GM23338 (cell line): ENCODE data around the gene EIF2B5.

Experiments
- CREB1 ChIP-seq: fragments of 250-450 bp; sonication (Bioruptor Pico); IDR thresholded peaks from 2 replicates; pipeline ENCODE4 v1.5.0; 2020; ENCODE audit warnings: low read depth, mild to moderate bottlenecking, moderate library complexity
- EZH2 ChIP-seq: fragments of 200-600 bp; sonication (generic); IDR thresholded peaks from one replicate; pipeline ENCODE4 v1.8.0; 2017; ENCODE audit warnings: antibody characterized with exemption, mild to moderate bottlenecking, low read depth; ENCODE audit not compliant: unreplicated experiment
- EZH2phosphoT487 ChIP-seq: fragments of 200-600 bp; sonication (generic); IDR thresholded peaks from one replicate; pipeline ENCODE4 v1.8.1; 2018; ENCODE audit warnings: antibody characterized with exemption; ENCODE audit not compliant: unreplicated experiment
- NANOG ChIP-seq: IDR thresholded peaks from 2 replicates; pipeline ENCODE4 v1.6.1; 2016; ENCODE audit warnings: antibody characterized with exemption, borderline replicate concordance
- POLR2AphosphoS5 ChIP-seq: IDR thresholded peaks from 2 replicates; pipeline ENCODE4 v1.6.1; 2016; ENCODE audit warnings: antibody characterized with exemption, low read depth
- ZNF114 ChIP-seq: fragments of 250-450 bp; sonication (Bioruptor Pico); IDR thresholded peaks from 2 replicates; pipeline ENCODE4 v1.5.0; 2020; ENCODE audit warnings: mild to moderate bottlenecking, moderate library complexity
- ZNF331 ChIP-seq: fragments of 250-450 bp; sonication (Bioruptor Pico); IDR thresholded peaks from 2 replicates; pipeline ENCODE4 v1.5.0; 2020; ENCODE audit warnings: low read depth, mild to moderate bottlenecking, moderate library complexity
- TF ChIP-seq, protein P1 (sequence below), 2 experiments: fragments of 200-600 bp in 1 of 2; sonication (generic) in 1 of 2; conservative IDR thresholded peaks; 2 replicates each; pipeline versions ENCODE4 v1.5.1 to v1.6.1; 2016 to 2017; ENCODE audit warnings: antibody characterized with exemption in 2 of 2, low read depth in 2 of 2, mild to moderate bottlenecking in 2 of 2, moderate library complexity in 1 of 2
- TF ChIP-seq, protein P2 (sequence below): IDR thresholded peaks from one replicate; pipeline ENCODE4 v1.6.1; 2018; ENCODE audit warnings: antibody characterized with exemption; ENCODE audit not compliant: unreplicated experiment
- TF ChIP-seq, protein P3 (sequence below): fragments of 250-450 bp; sonication (Bioruptor Pico); IDR thresholded peaks from 2 replicates; pipeline ENCODE4 v1.5.0; 2020; ENCODE audit warnings: mild to moderate bottlenecking, moderate library complexity
- TF ChIP-seq, protein P4 (sequence below): IDR thresholded peaks from 2 replicates; pipeline ENCODE4 v1.6.1; 2016; ENCODE audit warnings: antibody characterized with exemption

DNA sequence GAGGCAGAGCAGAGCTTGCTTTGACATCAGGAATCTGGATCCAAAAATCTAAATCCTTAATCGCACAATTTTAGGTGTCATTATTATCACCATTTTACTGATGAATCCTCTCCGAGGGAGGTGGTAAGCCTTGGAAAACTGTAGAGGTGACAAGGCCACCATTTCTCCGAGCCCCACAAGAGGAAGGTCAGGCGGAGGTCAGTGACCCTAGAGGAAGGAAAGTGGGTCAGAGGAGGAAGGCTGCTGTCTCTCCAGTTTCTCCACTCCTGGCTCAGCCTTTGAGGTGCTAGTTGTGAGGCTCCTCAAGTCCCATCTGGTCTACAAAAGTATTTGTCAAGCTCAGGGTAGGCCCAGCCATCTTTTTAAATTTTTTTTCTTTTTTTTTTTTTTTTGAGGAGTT is 23.2 kb downstream of the EIF2B5 start:
- TF ChIP-seq POLR2AphosphoS5 (no peak), NANOG (no peak), EZH2phosphoT487 (no peak), CREB1 (CRISPR knock-in tag) (no peak), EZH2 (no peak), ZNF331 (CRISPR knock-in tag) (no peak), ZNF114 (no peak)
- TF ChIP-seq, protein P1, sequence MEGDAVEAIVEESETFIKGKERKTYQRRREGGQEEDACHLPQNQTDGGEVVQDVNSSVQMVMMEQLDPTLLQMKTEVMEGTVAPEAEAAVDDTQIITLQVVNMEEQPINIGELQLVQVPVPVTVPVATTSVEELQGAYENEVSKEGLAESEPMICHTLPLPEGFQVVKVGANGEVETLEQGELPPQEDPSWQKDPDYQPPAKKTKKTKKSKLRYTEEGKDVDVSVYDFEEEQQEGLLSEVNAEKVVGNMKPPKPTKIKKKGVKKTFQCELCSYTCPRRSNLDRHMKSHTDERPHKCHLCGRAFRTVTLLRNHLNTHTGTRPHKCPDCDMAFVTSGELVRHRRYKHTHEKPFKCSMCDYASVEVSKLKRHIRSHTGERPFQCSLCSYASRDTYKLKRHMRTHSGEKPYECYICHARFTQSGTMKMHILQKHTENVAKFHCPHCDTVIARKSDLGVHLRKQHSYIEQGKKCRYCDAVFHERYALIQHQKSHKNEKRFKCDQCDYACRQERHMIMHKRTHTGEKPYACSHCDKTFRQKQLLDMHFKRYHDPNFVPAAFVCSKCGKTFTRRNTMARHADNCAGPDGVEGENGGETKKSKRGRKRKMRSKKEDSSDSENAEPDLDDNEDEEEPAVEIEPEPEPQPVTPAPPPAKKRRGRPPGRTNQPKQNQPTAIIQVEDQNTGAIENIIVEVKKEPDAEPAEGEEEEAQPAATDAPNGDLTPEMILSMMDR (conservative IDR thresholded peaks at IDR 0.05; ENCODE audit: low read depth in 2 of 2) = no peak
- TF ChIP-seq, protein P2, sequence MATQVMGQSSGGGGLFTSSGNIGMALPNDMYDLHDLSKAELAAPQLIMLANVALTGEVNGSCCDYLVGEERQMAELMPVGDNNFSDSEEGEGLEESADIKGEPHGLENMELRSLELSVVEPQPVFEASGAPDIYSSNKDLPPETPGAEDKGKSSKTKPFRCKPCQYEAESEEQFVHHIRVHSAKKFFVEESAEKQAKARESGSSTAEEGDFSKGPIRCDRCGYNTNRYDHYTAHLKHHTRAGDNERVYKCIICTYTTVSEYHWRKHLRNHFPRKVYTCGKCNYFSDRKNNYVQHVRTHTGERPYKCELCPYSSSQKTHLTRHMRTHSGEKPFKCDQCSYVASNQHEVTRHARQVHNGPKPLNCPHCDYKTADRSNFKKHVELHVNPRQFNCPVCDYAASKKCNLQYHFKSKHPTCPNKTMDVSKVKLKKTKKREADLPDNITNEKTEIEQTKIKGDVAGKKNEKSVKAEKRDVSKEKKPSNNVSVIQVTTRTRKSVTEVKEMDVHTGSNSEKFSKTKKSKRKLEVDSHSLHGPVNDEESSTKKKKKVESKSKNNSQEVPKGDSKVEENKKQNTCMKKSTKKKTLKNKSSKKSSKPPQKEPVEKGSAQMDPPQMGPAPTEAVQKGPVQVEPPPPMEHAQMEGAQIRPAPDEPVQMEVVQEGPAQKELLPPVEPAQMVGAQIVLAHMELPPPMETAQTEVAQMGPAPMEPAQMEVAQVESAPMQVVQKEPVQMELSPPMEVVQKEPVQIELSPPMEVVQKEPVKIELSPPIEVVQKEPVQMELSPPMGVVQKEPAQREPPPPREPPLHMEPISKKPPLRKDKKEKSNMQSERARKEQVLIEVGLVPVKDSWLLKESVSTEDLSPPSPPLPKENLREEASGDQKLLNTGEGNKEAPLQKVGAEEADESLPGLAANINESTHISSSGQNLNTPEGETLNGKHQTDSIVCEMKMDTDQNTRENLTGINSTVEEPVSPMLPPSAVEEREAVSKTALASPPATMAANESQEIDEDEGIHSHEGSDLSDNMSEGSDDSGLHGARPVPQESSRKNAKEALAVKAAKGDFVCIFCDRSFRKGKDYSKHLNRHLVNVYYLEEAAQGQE = no peak
- TF ChIP-seq, protein P3, sequence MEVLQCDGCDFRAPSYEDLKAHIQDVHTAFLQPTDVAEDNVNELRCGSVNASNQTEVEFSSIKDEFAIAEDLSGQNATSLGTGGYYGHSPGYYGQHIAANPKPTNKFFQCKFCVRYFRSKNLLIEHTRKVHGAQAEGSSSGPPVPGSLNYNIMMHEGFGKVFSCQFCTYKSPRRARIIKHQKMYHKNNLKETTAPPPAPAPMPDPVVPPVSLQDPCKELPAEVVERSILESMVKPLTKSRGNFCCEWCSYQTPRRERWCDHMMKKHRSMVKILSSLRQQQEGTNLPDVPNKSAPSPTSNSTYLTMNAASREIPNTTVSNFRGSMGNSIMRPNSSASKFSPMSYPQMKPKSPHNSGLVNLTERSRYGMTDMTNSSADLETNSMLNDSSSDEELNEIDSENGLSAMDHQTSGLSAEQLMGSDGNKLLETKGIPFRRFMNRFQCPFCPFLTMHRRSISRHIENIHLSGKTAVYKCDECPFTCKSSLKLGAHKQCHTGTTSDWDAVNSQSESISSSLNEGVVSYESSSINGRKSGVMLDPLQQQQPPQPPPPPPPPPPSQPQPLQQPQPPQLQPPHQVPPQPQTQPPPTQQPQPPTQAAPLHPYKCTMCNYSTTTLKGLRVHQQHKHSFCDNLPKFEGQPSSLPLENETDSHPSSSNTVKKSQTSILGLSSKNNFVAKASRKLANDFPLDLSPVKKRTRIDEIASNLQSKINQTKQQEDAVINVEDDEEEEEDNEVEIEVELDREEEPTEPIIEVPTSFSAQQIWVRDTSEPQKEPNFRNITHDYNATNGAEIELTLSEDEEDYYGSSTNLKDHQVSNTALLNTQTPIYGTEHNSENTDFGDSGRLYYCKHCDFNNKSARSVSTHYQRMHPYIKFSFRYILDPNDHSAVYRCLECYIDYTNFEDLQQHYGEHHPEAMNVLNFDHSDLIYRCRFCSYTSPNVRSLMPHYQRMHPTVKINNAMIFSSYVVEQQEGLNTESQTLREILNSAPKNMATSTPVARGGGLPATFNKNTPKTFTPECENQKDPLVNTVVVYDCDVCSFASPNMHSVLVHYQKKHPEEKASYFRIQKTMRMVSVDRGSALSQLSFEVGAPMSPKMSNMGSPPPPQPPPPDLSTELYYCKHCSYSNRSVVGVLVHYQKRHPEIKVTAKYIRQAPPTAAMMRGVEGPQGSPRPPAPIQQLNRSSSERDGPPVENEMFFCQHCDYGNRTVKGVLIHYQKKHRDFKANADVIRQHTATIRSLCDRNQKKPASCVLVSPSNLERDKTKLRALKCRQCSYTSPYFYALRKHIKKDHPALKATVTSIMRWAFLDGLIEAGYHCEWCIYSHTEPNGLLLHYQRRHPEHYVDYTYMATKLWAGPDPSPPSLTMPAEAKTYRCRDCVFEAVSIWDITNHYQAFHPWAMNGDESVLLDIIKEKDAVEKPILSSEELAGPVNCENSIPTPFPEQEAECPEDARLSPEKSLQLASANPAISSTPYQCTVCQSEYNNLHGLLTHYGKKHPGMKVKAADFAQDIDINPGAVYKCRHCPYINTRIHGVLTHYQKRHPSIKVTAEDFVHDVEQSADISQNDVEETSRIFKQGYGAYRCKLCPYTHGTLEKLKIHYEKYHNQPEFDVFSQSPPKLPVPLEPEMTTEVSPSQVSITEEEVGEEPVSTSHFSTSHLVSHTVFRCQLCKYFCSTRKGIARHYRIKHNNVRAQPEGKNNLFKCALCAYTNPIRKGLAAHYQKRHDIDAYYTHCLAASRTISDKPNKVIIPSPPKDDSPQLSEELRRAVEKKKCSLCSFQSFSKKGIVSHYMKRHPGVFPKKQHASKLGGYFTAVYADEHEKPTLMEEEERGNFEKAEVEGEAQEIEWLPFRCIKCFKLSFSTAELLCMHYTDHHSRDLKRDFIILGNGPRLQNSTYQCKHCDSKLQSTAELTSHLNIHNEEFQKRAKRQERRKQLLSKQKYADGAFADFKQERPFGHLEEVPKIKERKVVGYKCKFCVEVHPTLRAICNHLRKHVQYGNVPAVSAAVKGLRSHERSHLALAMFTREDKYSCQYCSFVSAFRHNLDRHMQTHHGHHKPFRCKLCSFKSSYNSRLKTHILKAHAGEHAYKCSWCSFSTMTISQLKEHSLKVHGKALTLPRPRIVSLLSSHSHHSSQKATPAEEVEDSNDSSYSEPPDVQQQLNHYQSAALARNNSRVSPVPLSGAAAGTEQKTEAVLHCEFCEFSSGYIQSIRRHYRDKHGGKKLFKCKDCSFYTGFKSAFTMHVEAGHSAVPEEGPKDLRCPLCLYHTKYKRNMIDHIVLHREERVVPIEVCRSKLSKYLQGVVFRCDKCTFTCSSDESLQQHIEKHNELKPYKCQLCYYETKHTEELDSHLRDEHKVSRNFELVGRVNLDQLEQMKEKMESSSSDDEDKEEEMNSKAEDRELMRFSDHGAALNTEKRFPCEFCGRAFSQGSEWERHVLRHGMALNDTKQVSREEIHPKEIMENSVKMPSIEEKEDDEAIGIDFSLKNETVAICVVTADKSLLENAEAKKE (CRISPR knock-in tag) = no peak
- TF ChIP-seq, protein P4, sequence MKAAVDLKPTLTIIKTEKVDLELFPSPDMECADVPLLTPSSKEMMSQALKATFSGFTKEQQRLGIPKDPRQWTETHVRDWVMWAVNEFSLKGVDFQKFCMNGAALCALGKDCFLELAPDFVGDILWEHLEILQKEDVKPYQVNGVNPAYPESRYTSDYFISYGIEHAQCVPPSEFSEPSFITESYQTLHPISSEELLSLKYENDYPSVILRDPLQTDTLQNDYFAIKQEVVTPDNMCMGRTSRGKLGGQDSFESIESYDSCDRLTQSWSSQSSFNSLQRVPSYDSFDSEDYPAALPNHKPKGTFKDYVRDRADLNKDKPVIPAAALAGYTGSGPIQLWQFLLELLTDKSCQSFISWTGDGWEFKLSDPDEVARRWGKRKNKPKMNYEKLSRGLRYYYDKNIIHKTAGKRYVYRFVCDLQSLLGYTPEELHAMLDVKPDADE = no peak
